Pulmonary artery endothelial cell (primary cell): ENCODE measurements around the gene MYO16. TPM values are rescaled to one million over a fixed set of nuclear protein-coding genes. Genes with fewer than 3 reads are reported as not detected.

ENCODE experiments used
- DNase-seq: peaks from one replicate; pipeline ENCODE4 v3.0.0-alpha.2; 2011; ENCODE audit warnings: low read depth, low spot score
- total RNA-seq: library from RNA; depleted of rRNA; stranded (reverse); fragments of >200 nt; gene quantifications from 2 replicates; pipeline ENCODE4 v1.2.3, GENCODE V29; 2014

Gene MYO16
- 0.04 TPM in 1 of 2 replicates, not detected in the other for total RNA-seq

DNA sequence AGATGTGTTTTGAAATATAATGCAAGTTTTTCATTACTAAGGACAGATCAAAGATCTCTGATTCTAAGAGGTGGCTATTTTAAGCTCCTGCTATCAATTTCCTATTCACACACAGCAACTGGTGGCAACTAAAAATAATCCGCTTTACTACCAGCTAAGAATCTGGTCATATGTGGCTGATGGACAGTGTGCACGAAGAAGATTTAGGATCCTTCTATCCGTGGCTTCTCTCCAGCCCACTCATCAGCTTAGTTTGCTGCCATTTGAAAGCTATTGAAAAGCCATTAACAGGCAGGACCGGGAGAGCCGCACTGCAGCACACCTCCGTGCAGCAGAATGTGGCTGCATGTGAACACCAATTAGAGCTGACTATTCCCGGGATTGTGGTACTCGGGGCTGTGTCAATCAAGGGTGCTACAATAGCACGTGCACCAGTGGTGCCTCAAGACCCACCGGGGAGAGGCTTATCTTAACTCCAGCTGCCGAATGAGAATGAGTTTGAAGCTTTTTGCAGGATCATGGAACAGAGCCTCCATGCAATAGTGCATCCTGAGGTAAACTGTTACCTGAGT, at the start of gene MYO16:
Gene MYO16 (plus strand): TSS at position 431 of the 572 bp plus-strand sequence. CDS start 234 bp downstream, outside the sequence.
- no peak for DNase-seq

DNA sequence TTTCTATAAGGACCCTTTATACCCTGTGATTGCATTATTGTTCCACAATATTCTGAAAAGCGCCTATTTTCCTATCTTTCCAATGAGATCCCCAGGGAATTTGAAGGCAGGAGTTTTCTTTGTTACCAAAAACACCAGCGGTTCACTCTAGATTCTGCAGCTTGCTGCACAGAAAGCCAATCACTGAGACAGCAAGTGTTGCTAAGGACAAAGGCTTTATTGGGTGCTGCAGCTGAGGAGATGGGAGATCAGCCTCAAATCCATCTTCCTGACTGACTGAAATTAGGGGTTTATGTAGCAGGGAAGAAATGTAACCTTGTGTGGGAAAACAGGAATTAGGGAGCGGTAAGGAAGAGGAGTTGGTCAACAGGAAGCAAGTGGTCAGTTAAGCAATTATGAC, 42.6 kb upstream of the MYO16 start:
- no peak for DNase-seq

DNA sequence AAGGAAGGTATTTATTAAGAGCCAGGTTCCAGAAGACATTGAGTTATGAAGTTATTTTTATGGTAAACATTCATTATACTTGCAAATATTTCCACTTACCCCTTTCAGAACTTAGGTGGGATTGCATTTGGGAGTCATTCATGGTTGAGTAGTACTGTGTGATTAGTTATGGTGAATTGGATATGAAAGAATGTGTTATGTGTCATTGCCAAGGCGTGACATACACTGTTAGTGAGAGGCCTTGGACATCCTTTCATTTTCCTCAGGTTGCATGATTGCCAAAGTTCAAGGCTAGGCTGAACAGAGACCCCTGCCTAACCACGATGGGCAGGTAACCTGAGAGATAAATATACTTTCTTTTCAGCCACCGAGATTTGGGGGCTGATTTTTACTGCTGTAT, 40.9 kb upstream of the MYO16 start:
- no peak for DNase-seq

DNA sequence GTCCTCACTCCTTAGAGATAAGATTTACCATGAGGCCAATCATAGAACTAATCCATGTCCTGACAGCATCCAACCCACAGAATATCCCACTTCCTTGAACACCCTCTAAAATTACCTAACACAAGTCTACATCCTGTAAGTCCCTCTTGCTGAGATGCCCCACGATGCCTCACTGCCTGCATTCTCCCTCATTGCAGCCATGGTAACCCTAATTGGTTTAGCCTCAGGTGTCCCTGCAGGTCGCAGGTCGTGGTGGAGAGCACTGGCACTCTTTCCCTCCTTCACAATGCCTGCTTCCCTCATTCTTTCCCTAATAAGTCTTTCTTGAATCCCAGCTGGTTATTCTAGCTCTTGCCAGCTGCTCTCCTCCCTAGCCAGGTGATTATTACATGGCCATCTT, 35.3 kb upstream of the MYO16 start:
- no peak for DNase-seq

DNA sequence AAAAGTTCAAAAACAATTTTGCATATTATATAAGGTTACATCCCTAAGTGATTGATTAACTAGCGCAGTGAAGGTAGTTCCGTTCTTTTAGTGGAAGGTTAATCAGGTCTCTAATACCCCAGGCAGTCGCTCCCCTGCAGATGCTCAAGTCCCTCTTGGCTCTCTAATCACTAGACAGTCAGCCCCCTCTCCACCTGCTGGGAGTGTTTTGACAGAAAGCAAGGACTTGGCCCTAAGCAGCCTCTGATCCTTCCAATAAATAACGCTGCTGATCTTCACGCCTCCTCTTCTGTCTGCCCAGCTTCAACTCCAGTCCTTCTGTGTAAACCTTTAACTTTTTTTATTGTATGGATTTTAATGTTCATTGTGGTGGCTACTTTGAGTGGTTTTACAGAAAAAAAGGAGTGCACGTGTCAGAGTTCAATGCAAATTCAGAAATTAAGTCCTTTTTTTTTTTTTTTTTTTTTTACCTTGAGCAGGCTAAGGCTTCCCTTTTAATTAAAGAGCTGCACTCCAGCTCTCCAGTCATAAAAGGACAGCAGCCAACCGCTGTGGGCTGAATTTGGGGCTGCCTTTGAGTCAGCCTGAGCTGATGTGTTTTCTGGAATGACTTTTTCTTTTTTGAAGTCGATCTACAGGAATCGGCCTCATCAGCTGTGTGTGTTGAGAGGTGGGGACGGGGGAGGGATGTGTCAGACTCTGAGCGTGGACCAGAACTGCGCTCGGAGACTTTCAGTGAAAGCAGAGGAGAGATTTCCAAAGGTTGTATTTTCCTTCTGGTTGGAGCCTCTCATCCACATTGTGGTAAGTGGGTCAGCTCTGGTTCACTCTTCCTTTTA, 33.8 kb upstream of the MYO16 start:
- no peak for DNase-seq

DNA sequence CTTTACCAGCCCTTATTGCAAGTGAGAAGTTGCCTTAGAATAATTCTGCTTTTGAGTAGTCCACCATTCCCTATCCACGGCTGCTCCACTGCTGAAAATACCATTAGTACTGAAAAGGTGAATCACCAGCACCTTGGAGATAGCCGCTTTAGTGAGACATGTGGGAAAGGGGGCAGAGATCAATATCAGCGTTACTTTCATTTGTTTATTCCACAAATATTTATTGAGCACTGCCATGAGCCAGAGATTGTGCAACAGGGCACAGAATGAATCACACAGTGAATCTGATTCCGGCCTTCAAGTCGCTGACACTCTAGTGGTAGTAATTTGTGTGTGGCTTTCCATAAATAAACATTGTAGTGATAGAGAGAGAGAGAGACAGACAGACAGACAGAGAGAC, 31.5 kb upstream of the MYO16 start:
- DNase-seq = no peak

DNA sequence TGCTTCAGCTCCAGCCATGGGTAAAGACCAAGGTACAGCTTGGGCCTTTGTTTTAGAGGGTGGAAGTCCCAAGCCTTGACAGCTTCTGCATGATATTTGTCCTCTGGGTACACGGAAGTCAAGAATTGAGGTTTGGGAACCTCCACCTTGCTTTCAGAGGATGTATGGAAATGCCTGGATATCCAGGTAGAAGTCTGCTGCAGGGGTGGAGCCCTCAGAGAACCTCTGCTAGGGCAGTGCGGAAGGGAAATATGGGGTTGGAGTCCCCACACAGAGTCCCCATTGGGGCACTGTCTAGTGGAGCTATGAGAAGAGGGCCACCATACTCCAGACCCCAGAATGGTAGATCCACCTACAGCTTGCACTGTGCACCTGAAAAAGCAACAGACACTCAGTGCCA, 23.0 kb upstream of the MYO16 start:
- DNase-seq = no peak

DNA sequence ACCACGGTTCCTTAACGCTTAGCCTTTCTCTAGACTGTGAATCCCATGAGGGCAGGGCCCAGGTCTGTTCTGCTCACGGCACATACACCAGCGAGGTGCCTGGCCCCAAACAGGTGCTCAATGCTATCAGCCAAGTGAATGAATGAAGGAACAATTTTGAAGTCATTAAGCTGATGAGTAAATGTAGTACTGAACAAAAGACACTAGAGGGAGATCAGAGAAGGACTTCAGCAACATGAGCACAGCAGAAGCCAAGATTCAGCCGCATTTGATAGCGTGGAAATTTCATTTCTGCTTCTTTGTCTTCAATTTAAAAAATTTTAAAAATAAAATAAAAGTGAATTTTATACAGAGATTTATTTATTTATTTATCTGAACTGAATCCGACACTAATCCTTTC, 20.1 kb upstream of the MYO16 start:
- no peak for DNase-seq

DNA sequence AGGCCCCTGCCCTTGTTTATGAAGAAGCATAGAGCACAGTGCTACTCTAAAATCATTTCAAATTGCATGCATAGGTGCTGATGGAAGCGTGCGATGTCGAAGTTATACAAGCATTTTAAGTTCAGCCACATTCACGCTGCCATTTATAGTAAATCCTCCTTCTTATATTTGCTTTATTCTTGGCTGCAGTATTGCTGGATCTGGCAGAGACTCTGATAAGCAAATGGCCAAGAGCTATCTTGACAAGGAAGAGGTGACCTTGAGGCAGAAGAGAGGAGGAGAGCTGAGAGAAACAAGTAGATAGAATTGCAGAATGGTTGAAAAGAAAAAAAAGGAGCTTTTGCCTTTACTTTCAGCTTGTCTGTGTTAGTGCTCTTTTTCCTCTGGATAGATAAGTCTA, 18.9 kb upstream of the MYO16 start:
- DNase-seq = no peak

DNA sequence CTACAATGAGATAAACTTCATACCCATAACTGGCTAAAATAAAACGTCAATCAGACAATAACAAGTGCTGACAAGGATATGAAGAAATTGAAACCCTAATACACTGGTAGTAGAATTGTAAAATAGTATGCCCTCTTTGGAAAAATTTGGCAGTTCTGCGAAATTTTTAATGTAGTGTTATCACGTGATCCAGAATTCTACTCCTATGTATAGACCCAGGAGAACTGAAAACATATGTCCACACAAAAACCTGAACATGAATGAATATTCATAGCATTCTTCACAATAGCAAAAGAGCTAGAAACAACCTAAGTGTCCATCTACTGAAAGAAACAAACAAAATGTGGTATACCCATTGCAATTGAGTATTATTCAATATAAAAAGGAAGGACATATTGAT, 14.2 kb upstream of the MYO16 start:
- no peak for DNase-seq

DNA sequence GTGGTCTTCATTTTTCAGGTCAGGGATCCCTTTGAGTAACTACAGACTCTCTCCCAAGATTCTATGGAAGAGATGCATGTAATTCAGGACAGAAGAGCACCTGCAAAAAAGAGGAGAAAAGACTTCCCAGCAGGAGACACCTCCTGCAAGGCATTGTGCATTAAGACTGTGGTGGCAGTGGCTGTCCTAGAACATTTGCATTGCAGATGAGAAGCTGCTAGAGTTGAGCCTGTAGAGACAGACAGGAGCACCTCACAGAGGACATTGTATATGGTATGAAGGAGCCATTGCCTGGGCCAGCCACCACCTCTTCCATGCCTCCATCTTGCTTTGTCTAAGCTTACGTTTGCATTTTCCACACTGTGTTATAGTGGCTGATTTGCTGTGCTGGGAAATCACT, 11.2 kb upstream of the MYO16 start:
- DNase-seq = no peak

DNA sequence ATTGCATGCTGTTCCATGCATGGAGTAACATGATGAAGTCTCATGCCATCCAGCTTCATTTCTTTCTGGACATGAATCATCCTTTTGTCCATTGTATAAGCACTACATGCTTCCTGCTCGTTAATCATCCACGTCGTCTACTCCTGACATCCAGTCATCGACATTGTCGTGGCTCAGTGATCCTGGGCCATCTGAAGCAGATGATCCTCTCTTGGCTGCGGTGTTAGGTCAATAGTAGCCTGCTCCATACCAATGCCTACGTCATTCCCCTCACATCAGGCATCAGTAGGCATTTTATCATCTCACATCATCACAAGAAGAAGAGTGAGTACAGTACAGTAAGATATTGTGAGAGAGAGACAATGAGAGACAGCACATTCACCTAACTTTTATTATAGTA, 7.9 kb upstream of the MYO16 start:
- DNase-seq = no peak

DNA sequence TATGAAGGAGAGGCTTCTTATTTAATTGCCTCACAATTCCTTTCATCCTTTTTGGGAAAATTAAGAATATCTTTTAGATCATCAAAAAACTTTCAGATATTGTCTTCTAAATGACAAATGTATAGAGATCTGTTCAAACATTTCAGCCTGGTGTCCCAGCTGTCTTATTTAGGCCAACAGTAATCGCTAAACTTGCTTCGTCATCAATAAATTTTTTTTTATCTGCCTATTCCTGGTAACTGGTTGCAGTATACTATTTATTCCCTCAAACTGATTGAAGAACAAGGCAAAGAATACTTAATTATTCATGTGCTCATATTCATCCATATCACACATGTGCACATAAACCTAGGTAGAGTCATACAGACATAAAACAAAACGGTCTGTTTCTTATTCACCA, 5.3 kb upstream of the MYO16 start:
- DNase-seq = no peak

DNA sequence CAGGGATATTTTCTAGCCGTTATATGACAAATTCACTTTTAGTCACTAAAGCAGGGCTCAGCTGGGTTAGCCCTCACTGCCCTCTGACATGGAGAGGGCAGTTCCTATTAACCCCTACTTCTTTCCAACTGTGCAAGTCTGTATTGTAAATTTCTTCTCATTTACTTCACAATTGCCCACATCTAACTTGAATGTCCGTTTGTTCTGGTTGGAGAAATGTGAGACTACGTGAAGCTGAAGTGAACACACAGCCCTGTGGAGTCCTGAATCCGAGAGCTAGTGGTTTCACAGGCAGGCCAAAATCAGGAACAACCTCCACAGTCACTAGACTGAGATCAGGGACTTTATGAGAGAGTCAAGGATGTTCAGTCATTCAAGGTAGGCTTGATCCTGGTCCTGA, 4.4 kb upstream of the MYO16 start:
- DNase-seq = no peak

DNA sequence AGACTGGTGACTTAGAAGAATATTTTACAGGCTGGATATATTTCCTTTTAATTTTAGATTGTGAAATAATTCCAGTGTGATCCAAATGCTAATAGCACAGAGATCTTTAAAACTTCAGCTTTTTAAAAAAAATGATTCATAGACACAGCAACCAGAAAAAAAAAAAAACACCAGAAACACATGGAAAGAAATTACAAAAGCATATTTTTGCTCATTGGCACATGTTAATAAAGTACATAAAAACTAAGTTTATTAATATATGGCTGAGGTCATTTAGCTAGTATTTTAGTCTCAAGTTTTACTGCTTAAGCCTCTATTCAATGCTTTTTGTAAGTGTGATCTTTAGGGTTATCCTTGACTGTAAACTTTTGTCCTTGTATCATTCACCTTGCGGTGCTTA, 577 bp downstream of the MYO16 start:
- DNase-seq = no peak

DNA sequence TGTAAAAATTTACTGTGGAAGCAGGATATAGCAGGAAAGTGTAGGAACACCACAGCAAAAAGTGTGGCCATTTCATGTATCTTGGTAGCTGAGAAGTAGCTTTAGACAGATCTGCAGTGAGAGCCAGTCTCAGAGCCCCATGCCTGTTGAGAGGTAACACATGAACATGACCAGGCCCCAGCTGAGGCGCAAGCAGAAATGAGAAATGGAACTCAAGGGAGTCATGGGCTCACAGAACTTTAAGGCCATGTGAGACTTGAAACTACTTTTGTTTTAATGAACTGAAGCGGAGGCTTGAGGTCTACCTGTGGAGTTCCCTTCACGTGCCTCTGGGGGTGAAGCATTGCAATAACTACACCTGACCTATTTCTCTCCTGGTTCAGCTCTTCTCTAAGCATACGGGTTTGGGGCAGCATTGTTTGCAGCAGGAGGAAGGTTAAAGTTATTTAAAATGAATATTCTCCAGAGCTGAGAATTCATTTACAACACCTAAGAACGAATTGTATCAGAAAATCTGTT, 3.3 kb downstream of the MYO16 start:
- no peak for DNase-seq

DNA sequence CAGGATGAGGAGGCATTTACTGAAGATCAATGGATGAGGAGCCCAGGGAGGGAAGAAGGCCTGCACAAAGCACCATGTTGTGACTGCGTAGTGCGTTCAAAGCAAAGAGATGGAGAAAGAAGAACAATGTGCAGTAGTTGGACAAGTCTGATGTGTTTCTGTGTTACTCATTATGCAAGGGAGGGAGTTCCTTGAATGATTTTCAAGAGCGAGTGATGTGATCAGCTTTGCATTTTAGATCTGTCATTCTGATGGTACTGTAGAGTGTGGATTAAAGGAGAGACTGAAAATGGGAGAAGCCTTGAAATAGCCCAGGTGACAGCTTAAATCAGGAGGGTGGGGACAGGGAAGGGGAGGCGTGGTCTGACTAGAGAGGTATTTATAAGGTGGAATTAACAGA, 9.5 kb downstream of the MYO16 start:
- no peak for DNase-seq

DNA sequence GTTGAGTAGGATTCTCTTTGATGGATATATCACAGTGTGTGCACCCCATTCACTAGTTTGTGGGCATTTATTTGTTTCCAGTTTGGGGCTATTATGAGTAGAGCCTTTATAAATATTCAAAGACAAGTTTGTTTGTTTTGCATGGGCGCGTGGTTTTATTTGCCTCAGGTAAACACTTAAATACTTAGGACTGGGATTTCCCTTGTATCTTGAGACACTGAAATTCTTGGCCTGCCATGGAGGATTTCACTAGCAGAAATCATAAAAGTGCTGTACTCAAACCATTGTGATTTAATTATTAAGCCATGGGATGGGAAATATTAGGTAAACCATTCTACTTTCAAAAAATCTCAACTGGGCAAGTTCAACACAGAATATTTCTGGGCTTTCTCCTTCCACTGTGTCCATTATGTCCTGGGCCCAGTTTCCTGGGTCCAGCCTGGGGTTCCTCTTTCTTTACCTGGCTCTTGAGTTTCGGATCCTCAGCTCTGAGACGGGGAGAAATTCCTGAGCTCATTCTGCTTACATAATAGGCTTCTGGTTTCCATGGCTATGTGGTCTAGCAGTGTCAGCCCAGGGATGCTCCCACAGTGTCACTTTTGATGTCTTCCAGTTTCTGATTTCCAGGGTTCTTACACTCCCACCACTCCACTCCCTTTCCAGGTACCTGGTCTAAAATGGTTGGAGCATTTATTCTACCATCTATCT, 14.4 kb downstream of the MYO16 start:
- DNase-seq = no peak

DNA sequence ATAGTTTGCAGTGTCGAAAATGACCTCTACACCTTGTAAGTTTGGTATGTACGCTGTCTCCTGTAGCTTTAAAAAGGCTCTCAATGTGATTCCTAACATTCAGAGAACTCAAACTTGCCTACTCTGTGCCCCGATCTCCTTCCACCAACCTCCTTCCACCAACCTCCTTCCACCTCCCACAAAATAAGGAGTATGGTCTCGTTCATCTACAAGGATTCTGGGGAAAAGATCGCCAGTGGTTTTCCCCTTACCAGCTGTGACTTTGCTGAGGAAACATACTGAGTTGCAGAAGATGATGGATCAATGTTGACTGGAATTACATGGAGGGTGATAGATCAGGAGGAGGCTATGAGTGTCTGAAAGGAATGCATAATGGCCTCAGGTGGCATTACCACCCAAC, 16.0 kb downstream of the MYO16 start:
- DNase-seq = no peak

DNA sequence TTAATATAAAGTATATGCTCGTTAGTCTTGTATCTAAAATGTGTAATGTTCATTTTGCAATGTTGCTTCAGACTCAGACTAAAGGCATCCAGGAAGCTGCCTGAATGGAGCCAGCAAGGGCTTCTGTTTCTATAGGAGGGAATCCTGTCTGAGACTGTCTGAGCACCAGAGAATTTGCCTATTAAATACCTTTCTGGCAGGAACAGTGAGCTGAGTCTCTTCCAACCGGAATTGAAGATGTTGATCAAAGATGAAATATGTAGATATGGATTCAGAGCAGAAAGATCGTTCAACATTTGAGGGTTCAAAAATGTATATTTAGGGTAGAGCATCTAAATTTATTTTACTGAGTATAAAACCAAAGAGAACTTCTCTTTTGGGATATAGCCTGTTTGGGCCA, 20.9 kb downstream of the MYO16 start:
- DNase-seq = no peak

DNA sequence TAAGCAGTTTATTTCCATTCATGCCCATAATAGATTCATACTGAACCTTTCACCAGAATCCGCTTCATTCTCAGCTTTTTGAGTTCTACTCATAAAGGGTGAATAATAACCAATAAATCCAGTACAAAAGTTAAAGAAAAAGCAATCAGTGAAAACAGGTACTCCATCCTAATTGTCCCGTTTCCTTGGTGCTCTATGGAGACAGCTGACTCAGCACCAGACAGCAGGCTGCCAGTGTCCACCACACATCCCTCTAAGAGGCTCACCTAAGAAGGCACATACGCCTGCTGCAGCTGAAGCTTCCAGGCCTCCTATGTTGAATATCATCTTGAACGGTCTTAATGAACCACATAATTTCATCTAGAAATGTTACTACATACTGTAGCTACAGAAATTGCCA, 27.3 kb downstream of the MYO16 start:
- DNase-seq = no peak

DNA sequence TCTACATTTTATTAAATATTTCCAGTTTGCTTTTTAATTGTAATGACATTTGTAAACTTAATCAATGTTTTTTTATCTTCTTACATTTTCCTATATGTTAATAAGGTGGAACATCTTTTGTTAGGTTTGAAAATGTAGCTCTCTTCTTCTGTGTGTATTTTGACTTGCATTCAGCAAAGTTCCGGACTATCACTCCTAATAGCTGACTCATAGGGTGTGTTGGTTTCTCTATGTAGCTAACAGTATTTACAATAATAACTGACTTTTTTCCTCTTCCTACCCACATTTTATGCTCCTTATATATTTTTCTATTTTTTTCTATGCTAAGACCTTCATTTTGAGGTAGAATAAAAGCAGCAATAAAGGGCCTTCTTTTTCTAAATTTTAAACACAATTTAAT, 28.1 kb downstream of the MYO16 start:
- DNase-seq = no peak
